ENCODE measurements around the gene SHROOM4.

SHROOM4 gene

GRCh38 chrX:50567636-50568035 lies 246.4 kb downstream of the SHROOM4 start:
- TF ChIP-seq FOXP2 (optimal IDR thresholded peaks at IDR 0.05; ENCODE audit: borderline replicate concordance, extremely low read depth, extremely low read length, insufficient read depth), result no peak
- TF ChIP-seq POLR2AphosphoS5 (IDR thresholded peaks at IDR 0.05; ENCODE audit: low read depth, low read length), result no peak
- TF ChIP-seq SIN3A (IDR thresholded peaks at IDR 0.05; ENCODE audit: borderline replicate concordance, insufficient read depth, low read length), result no peak
- TF ChIP-seq TAF1 (IDR thresholded peaks at IDR 0.05; ENCODE audit: borderline replicate concordance, insufficient read depth, low read length), result no peak
- TF ChIP-seq REST (IDR thresholded peaks at IDR 0.05; ENCODE audit: insufficient read depth in 1 of 2, low read depth in 2 of 2, low read length in 2 of 2), result no peak

GRCh38 chrX:50565718-50566117 lies 248.3 kb downstream of the SHROOM4 start:
- TF ChIP-seq REST (IDR thresholded peaks at IDR 0.05; ENCODE audit: insufficient read depth in 1 of 2, low read depth in 2 of 2, low read length in 2 of 2), result no peak
